ENCODE data around the gene SDCBP2. TPM values are rescaled to one million over a fixed set of nuclear protein-coding genes. Genes with fewer than 3 reads are reported as not detected.

The SDCBP2 gene
- total RNA-seq, 2 experiments from 2014 or later = 1.2 to 1.3 TPM

- no peak overlapping the region for H3K4me3 ChIP-seq (ENCODE audit: low read length)
- ChIA-PET CTCF (no interaction called here), POLR2A (no interaction called here)
- no peak overlapping the region for H3K27ac Mint-ChIP-seq
- H3K9me3 Mint-ChIP-seq = no peaks in the 10 kb centered on the region
- no peak overlapping the region for H3K4me3 Mint-ChIP-seq
- H3K27me3 Mint-ChIP-seq = no peaks in the 10 kb centered on the region
- H3K4me1 Mint-ChIP-seq (ENCODE audit: low read depth) = peaks cover 39% of the 10 kb centered on the region
- peaks cover 11% of the 10 kb centered on the region for H3K36me3 ChIP-seq (ENCODE audit: insufficient read depth, low read length)
- no peak overlapping the region for H3K27ac ChIP-seq (ENCODE audit: low read depth in 1 of 2, low read length in 2 of 2)
- no peak for ATAC-seq (ENCODE audit: poor library complexity)
- DNase-seq = no peak
- no peaks in the 10 kb centered on the region for H3K27me3 ChIP-seq (ENCODE audit: control insufficient read depth in 1 of 2, insufficient read depth in 2 of 2, low read length in 2 of 2)
- H3K9me3 ChIP-seq (ENCODE audit: control insufficient read depth in 1 of 2, insufficient read depth in 1 of 2, low read length in 2 of 2) = no peaks in the 10 kb centered on the region
- no peak for TF ChIP-seq CTCF (IDR thresholded peaks at IDR 0.05)
- H3K4me1 ChIP-seq (ENCODE audit: insufficient read depth, low read length) = peaks cover 4% of the 10 kb centered on the region
- intact Hi-C loops (cut with DNase I, micrococcal nuclease) = no loop called here
- peaks cover 18% of the 10 kb centered on the region for H3K36me3 Mint-ChIP-seq (ENCODE audit: low read depth)
These were observed 34.4 kb downstream of the SDCBP2 start for GRCh38 chr20:1294497-1294896.

- Histone ChIP-seq H3K9me3 (ENCODE audit: control insufficient read depth in 1 of 2, insufficient read depth in 1 of 2, low read length in 2 of 2) (no peaks in the 10 kb centered on the region), H3K27me3 (ENCODE audit: control insufficient read depth in 1 of 2, insufficient read depth in 2 of 2, low read length in 2 of 2) (no peaks in the 10 kb centered on the region), H3K4me1 (ENCODE audit: insufficient read depth, low read length) (peaks cover 3% of the 10 kb centered on the region), H3K4me3 (ENCODE audit: low read length) (no peak overlapping the region), H3K36me3 (ENCODE audit: insufficient read depth, low read length) (peaks cover 6% of the 10 kb centered on the region), H3K27ac (ENCODE audit: low read depth in 1 of 2, low read length in 2 of 2) (no peak overlapping the region)
- H3K9me3 Mint-ChIP-seq = no peaks in the 10 kb centered on the region
- H3K4me1 Mint-ChIP-seq (ENCODE audit: low read depth) = peaks cover 40% of the 10 kb centered on the region
- ATAC-seq (ENCODE audit: poor library complexity) (no peak), DNase-seq (no peak)
- no peak for TF ChIP-seq CTCF (IDR thresholded peaks at IDR 0.05)
- no peak overlapping the region for H3K4me3 Mint-ChIP-seq
- no peak overlapping the region for H3K27ac Mint-ChIP-seq
- intact Hi-C loops (cut with DNase I, micrococcal nuclease) = no loop called here
- ChIA-PET POLR2A (no interaction called here), CTCF (no interaction called here)
- no peaks in the 10 kb centered on the region for H3K27me3 Mint-ChIP-seq
- peaks cover 13% of the 10 kb centered on the region for H3K36me3 Mint-ChIP-seq (ENCODE audit: low read depth)
These were observed 35.1 kb downstream of the SDCBP2 start for GRCh38 chr20:1293641-1294379.

GRCh38 chr20:1292620-1293019 lies 36.3 kb downstream of the SDCBP2 start:
- H3K4me1 Mint-ChIP-seq (ENCODE audit: low read depth) = peaks cover 45% of the 10 kb centered on the region
- H3K27ac Mint-ChIP-seq = peak overlapping the region; percentile 9
- no peaks in the 10 kb centered on the region for H3K27me3 Mint-ChIP-seq
- intact Hi-C loops (cut with DNase I, micrococcal nuclease) = no loop called here
- CTCF ChIA-PET = no interaction called here
- Histone ChIP-seq H3K27me3 (ENCODE audit: control insufficient read depth in 1 of 2, insufficient read depth in 2 of 2, low read length in 2 of 2) (no peaks in the 10 kb centered on the region), H3K4me3 (ENCODE audit: low read length) (no peak overlapping the region), H3K4me1 (ENCODE audit: insufficient read depth, low read length) (peaks cover 5% of the 10 kb centered on the region), H3K27ac (ENCODE audit: low read depth in 1 of 2, low read length in 2 of 2) (no peak overlapping the region), H3K9me3 (ENCODE audit: control insufficient read depth in 1 of 2, insufficient read depth in 1 of 2, low read length in 2 of 2) (no peaks in the 10 kb centered on the region), H3K36me3 (ENCODE audit: insufficient read depth, low read length) (peaks cover 5% of the 10 kb centered on the region)
- no peak for TF ChIP-seq CTCF (IDR thresholded peaks at IDR 0.05)
- POLR2A ChIA-PET = interaction anchor here (1.4 to 1.5 kb wide), 2 partner anchors 11 to 26 kb away, joined by 3 to 6 read pairs; partner anchors contain the start of gene SNPH
- H3K9me3 Mint-ChIP-seq = no peaks in the 10 kb centered on the region
- DNase-seq = no peak
- H3K4me3 Mint-ChIP-seq = no peak overlapping the region
- peaks cover 11% of the 10 kb centered on the region for H3K36me3 Mint-ChIP-seq (ENCODE audit: low read depth)
- ATAC-seq (ENCODE audit: poor library complexity) = no peak
